Choroid plexus epithelial cell (primary cell): ENCODE data around the gene KIF6.

Experiments
- DNase-seq: peaks from one replicate; pipeline ENCODE4 v3.0.0-alpha.2; 2010; ENCODE audit warnings: low read depth
- H3K4me3 ChIP-seq: 2 replicates; pipeline ENCODE4 v1.5.1; 2011; ENCODE audit warnings: low read depth, mild to moderate bottlenecking, control low read depth, low read length, moderate library complexity
- TF ChIP-seq, protein P1 (sequence below): conservative IDR thresholded peaks from 2 replicates; pipeline ENCODE4 v1.5.1; 2011; ENCODE audit warnings: low read depth, mild to moderate bottlenecking, control low read depth, inconsistent platforms, low read length, moderate library complexity

Gene KIF6

DNA sequence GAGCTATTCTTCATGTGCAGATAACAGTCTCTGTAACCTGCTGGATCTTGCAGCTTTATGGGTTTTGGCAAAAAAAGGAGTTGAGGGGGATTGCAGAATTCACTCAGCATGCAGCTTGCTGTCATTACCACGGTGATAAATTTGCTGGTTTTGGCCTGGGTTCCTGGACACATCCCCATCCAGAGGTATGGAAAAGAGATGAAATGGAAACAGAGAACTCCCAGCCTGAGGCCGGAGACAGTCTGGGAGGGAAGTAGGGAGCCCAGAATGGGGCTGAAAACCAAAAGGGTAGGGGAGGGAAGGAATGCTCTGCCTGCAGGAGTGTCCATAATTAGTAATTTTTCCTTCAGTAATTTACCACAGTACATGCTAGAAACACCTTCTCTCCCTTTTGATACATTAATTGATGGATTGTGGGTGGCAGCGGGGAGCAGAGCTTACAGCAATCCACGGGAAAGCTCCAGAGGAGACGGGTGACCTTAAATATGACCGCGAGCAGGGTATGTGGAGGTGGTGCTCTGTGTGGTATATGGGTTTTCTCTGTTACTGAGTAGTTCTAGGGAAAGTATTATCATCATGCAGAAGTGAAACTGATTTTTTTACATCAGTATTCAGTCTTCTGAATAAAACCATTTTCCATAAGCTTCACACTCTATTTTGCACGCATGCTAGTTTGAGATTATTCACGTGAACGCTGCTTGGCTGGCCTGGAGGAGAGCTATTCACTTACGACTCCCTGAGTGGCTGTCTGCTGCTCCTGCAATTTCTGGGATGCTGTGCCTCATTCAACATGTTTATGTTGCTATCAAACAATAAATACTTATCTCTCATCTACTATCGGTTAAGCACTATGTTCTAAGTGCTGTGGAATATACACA, 336.4 kb downstream of the KIF6 start:
- H3K4me3 ChIP-seq = no peak overlapping the region
- TF ChIP-seq, protein P1, sequence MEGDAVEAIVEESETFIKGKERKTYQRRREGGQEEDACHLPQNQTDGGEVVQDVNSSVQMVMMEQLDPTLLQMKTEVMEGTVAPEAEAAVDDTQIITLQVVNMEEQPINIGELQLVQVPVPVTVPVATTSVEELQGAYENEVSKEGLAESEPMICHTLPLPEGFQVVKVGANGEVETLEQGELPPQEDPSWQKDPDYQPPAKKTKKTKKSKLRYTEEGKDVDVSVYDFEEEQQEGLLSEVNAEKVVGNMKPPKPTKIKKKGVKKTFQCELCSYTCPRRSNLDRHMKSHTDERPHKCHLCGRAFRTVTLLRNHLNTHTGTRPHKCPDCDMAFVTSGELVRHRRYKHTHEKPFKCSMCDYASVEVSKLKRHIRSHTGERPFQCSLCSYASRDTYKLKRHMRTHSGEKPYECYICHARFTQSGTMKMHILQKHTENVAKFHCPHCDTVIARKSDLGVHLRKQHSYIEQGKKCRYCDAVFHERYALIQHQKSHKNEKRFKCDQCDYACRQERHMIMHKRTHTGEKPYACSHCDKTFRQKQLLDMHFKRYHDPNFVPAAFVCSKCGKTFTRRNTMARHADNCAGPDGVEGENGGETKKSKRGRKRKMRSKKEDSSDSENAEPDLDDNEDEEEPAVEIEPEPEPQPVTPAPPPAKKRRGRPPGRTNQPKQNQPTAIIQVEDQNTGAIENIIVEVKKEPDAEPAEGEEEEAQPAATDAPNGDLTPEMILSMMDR = no peak
- no peak for DNase-seq

DNA sequence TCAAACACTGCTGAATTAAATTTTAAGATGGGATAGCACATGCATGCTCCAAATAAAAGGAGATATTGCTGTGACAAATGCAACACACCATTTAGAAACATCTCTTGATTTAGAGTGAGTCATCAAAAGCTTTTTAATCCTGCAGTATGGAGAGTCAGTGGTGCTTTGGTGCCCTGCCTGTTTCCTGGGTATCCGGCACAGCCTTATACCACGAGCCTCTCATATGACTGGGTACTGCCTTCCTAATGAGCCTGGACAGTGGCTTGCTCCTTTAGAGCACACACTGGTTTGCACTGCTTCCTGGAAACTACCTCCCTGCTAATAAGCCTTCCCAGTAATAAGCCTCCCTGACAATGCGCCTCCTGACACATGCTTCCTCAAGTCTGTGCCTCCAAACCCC, 337.4 kb downstream of the KIF6 start:
- no peak overlapping the region for H3K4me3 ChIP-seq
- no peak for DNase-seq
- TF ChIP-seq, protein P1 = no peak

DNA sequence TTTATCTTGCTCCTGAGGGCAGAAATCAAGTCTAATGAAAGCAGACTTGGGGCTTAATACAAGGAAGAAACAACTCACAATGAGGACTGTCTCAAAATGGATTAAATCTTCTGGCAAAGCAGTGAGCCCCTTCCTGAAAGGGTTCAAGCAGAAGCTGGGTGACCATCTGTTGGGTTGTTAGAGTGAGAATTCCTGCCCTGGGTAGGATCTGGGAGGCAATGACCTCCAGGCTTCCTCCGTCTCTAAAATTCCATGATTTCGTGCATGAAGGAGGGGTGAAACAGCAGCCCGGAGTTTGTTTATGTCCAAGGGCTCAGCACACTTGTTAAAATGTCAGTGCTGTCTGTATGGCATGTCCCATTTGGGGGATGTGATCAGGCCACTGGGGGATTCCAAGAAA, 338.7 kb downstream of the KIF6 start:
- TF ChIP-seq, protein P1 = no peak
- no peak overlapping the region for H3K4me3 ChIP-seq
- DNase-seq = no peak

DNA sequence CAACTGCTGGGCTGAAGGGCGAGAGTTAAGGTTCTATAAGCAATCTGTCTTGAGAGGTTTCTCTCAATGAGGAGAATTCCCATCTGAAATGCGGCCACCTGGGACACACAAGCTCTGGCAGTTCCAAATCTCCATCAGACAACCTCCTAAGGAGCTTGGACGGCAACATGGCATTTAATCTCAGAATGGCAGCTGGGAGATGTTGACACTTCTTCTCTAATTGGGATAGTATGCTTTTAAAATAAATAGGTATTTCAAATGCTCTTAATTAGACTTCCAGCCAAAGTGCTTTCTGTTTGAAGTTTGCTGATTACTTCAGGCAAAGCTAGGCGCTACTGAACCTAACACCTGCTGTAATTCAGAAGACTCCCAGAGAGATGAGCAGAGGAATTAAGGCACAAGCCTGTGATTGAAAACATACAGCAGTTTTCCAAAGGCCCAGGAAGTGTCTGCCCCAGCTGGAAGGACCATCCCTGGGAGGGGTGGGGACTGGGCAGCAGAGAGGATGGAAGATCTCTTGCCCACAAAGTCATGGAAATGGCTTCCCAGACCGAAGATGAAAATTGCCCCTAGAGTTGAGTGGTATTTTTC, 343.6 kb downstream of the KIF6 start:
- DNase-seq = no peak
- TF ChIP-seq, protein P1 = no peak
- H3K4me3 ChIP-seq = no peak overlapping the region

DNA sequence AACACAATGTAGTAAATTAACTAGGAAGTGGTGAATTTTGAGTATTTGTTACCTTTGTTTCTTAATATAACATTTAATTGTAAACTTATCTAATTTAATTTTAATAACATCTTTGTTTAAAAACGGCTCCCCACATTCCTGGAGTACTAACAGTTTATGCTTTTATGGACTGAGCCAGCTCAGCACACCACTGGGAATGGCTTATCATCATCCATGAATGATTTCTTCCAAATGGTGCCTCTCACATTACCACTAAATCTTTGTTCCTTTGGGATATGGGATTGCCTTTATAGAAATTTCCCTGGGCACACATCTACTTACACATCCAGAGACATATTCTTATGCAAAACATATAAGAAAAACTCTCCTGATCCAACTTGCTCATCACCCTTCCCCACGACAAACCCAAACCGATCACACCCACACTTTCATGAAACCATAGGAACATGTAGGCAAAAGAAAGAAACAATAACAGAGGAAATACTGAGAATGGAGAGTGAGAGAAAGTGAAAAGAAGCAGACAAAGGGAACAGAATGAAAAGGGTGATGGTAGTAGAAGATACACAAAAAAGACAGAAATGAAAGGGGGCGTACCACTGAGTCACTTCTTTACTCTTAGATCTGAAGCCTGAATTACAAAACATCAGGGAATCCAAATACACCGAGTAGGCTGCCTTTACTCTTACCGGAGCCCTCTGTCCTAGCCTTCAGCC, 344.2 kb downstream of the KIF6 start:
- no peak overlapping the region for H3K4me3 ChIP-seq

DNA sequence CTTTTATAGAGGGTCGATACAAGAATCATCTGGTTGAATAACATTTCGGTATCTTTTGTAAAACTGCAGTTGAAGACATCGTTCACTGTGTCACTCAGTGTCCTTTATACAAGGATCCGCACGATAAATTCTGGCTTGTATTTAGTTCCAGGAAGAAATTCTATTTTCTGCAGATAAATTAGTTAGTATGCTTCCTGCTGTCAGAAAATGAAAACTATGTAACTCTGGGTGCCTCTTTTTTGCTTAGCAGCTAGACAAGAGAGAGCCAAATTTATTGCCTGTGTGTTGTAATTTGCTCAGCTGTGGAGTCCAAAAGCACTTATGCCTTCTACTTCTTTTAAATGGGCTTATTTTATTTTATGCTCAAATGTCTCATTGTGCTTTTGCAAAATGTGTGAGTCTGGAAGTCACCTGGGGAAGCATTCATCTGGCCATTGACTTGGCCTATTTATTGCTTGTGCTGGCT, 346.2 kb downstream of the KIF6 start:
- TF ChIP-seq, protein P1 = no peak
- DNase-seq = peak; percentile 3
- H3K4me3 ChIP-seq = no peak overlapping the region

More for the DNA sequence above, 344.2 kb downstream of the KIF6 start:
- DNase-seq = no peak
- TF ChIP-seq, protein P1 = no peak
